ENCODE results near the gene CGAS. TPM values are rescaled to one million over a fixed set of nuclear protein-coding genes. Genes with fewer than 3 reads are reported as not detected.

CGAS gene
- total and polyA plus RNA-seq, 2 of the 13 experiments (the other 11 are each of a cell fraction or from before 2014, with no cell fraction given): 0.03 to 0.07 TPM

DNA sequence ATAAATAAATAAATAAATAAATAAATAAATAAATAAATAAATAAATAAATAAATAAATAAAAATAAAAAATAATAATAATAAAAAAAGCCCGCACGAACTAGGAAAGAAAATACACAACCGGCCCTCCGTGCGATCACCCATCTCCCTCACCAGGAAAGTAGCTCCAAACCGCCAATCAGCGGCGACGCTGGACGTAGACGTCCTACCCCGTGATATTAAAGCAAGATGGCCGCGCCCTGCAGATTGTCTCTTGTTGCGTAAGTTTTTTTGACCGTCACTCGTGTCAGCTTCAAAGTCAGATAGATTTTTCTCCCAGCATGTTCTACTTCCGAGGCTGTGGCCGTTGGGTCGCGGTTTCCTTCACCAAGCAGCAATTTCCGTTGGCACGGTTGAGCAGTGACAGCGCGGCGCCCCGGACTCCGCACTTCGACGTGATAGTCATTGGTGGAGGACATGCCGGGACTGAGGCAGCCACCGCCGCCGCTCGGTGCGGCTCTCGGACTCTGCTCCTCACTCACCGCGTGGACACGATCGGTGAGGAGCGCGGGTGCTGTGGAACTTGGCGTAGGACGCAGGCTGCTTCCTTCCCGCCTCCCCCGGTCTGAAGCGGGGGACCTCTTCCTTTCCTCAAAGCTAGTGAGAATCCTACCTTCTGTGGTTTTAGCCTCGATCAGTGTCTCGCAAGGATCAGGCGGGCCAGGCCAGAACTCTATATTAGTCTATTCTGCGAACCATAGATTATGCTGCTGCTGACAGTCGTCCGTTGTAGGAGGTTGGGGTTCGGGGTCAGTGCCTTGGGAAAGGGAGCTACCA, 9.6 kb upstream of the CGAS start, which contains the start of gene MTO1 (continued):
- TF ChIP-seq, protein P1, sequence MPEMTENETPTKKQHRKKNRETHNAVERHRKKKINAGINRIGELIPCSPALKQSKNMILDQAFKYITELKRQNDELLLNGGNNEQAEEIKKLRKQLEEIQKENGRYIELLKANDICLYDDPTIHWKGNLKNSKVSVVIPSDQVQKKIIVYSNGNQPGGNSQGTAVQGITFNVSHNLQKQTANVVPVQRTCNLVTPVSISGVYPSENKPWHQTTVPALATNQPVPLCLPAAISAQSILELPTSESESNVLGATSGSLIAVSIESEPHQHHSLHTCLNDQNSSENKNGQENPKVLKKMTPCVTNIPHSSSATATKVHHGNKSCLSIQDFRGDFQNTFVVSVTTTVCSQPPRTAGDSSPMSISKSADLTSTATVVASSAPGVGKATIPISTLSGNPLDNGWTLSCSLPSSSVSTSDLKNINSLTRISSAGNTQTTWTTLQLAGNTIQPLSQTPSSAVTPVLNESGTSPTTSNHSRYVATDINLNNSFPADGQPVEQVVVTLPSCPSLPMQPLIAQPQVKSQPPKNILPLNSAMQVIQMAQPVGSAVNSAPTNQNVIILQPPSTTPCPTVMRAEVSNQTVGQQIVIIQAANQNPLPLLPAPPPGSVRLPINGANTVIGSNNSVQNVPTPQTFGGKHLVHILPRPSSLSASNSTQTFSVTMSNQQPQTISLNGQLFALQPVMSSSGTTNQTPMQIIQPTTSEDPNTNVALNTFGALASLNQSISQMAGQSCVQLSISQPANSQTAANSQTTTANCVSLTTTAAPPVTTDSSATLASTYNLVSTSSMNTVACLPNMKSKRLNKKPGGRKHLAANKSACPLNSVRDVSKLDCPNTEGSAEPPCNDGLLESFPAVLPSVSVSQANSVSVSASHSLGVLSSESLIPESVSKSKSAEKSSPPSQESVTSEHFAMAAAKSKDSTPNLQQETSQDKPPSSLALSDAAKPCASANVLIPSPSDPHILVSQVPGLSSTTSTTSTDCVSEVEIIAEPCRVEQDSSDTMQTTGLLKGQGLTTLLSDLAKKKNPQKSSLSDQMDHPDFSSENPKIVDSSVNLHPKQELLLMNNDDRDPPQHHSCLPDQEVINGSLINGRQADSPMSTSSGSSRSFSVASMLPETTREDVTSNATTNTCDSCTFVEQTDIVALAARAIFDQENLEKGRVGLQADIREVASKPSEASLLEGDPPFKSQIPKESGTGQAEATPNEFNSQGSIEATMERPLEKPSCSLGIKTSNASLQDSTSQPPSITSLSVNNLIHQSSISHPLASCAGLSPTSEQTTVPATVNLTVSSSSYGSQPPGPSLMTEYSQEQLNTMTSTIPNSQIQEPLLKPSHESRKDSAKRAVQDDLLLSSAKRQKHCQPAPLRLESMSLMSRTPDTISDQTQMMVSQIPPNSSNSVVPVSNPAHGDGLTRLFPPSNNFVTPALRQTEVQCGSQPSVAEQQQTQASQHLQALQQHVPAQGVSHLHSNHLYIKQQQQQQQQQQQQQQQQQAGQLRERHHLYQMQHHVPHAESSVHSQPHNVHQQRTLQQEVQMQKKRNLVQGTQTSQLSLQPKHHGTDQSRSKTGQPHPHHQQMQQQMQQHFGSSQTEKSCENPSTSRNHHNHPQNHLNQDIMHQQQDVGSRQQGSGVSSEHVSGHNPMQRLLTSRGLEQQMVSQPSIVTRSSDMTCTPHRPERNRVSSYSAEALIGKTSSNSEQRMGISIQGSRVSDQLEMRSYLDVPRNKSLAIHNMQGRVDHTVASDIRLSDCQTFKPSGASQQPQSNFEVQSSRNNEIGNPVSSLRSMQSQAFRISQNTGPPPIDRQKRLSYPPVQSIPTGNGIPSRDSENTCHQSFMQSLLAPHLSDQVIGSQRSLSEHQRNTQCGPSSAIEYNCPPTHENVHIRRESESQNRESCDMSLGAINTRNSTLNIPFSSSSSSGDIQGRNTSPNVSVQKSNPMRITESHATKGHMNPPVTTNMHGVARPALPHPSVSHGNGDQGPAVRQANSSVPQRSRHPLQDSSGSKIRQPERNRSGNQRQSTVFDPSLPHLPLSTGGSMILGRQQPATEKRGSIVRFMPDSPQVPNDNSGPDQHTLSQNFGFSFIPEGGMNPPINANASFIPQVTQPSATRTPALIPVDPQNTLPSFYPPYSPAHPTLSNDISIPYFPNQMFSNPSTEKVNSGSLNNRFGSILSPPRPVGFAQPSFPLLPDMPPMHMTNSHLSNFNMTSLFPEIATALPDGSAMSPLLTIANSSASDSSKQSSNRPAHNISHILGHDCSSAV (CRISPR knock-in tag; IDR thresholded peaks at IDR 0.05; ENCODE audit: borderline replicate concordance): no peak
- TF ChIP-seq ZNF850 (CRISPR knock-in tag; conservative IDR thresholded peaks at IDR 0.05): no peak
- no peak for TF ChIP-seq ZFP62 (CRISPR knock-in tag; IDR thresholded peaks at IDR 0.05)
- TF ChIP-seq ZNF629 (CRISPR knock-in tag; conservative IDR thresholded peaks at IDR 0.05): no peak
- TF ChIP-seq, protein P2, sequence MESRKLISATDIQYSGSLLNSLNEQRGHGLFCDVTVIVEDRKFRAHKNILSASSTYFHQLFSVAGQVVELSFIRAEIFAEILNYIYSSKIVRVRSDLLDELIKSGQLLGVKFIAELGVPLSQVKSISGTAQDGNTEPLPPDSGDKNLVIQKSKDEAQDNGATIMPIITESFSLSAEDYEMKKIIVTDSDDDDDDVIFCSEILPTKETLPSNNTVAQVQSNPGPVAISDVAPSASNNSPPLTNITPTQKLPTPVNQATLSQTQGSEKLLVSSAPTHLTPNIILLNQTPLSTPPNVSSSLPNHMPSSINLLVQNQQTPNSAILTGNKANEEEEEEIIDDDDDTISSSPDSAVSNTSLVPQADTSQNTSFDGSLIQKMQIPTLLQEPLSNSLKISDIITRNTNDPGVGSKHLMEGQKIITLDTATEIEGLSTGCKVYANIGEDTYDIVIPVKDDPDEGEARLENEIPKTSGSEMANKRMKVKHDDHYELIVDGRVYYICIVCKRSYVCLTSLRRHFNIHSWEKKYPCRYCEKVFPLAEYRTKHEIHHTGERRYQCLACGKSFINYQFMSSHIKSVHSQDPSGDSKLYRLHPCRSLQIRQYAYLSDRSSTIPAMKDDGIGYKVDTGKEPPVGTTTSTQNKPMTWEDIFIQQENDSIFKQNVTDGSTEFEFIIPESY (CRISPR knock-in tag; IDR thresholded peaks at IDR 0.05): 0 out of 2 replicates have a peak, but pooled peaks have one; percentile 21
- TF ChIP-seq, protein P3, sequence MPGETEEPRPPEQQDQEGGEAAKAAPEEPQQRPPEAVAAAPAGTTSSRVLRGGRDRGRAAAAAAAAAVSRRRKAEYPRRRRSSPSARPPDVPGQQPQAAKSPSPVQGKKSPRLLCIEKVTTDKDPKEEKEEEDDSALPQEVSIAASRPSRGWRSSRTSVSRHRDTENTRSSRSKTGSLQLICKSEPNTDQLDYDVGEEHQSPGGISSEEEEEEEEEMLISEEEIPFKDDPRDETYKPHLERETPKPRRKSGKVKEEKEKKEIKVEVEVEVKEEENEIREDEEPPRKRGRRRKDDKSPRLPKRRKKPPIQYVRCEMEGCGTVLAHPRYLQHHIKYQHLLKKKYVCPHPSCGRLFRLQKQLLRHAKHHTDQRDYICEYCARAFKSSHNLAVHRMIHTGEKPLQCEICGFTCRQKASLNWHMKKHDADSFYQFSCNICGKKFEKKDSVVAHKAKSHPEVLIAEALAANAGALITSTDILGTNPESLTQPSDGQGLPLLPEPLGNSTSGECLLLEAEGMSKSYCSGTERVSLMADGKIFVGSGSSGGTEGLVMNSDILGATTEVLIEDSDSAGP (CRISPR knock-in tag; IDR thresholded peaks at IDR 0.05; ENCODE audit: borderline replicate concordance): peak; percentile 83; the same call in 1 of the 2 replicates
- no peak for TF ChIP-seq ZNF3 (CRISPR knock-in tag; IDR thresholded peaks at IDR 0.05)
- TF ChIP-seq RARG (CRISPR knock-in tag; IDR thresholded peaks at IDR 0.05; ENCODE audit: low read depth): no peak
- TF ChIP-seq POLR2A (IDR thresholded peaks at IDR 0.05; ENCODE audit: insufficient read depth in 1 of 2, low read depth in 2 of 2, low read length in 2 of 2): peak; percentile 74 to 81
- TF ChIP-seq FOXP1 (IDR thresholded peaks at IDR 0.05): no peak
- TF ChIP-seq FOXP1 (CRISPR knock-in tag; IDR thresholded peaks at IDR 0.05): no peak
- TF ChIP-seq, protein P4, sequence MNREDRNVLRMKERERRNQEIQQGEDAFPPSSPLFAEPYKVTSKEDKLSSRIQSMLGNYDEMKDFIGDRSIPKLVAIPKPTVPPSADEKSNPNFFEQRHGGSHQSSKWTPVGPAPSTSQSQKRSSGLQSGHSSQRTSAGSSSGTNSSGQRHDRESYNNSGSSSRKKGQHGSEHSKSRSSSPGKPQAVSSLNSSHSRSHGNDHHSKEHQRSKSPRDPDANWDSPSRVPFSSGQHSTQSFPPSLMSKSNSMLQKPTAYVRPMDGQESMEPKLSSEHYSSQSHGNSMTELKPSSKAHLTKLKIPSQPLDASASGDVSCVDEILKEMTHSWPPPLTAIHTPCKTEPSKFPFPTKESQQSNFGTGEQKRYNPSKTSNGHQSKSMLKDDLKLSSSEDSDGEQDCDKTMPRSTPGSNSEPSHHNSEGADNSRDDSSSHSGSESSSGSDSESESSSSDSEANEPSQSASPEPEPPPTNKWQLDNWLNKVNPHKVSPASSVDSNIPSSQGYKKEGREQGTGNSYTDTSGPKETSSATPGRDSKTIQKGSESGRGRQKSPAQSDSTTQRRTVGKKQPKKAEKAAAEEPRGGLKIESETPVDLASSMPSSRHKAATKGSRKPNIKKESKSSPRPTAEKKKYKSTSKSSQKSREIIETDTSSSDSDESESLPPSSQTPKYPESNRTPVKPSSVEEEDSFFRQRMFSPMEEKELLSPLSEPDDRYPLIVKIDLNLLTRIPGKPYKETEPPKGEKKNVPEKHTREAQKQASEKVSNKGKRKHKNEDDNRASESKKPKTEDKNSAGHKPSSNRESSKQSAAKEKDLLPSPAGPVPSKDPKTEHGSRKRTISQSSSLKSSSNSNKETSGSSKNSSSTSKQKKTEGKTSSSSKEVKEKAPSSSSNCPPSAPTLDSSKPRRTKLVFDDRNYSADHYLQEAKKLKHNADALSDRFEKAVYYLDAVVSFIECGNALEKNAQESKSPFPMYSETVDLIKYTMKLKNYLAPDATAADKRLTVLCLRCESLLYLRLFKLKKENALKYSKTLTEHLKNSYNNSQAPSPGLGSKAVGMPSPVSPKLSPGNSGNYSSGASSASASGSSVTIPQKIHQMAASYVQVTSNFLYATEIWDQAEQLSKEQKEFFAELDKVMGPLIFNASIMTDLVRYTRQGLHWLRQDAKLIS (CRISPR knock-in tag; IDR thresholded peaks at IDR 0.05): no peak
